GM19372 (cell line): ENCODE measurements around the gene HES2.
"Not testable (repeated sequence)": the region's sequence is repeated elsewhere in the genome, so short reads cannot be mapped to it uniquely, and the experiment has no call there.

Experiments
- ATAC-seq: cut with Tn5 transposase; IDR thresholded peaks from one replicate; pipeline ENCODE4 v1.9.1; 2021; ENCODE audit warnings: mild to moderate bottlenecking, low read depth, moderate library complexity; ENCODE audit not compliant: unreplicated experiment

The HES2 gene

GRCh38 chr1:6419397-6419803 lies 319 bp downstream of the HES2 start:
- ATAC-seq = no peak

- no peak for ATAC-seq
Measured at GRCh38 chr1:6418668-6419396, 887 bp downstream of the HES2 start.

- no peak for ATAC-seq
Measured at GRCh38 chr1:6417961-6418667, 1.6 kb downstream of the HES2 start.

- ATAC-seq = no peak
Measured at GRCh38 chr1:6416906-6417305, 2.8 kb downstream of the HES2 start.

GRCh38 chr1:6416295-6416656 lies 3.4 kb downstream of the HES2 start:
- no peak for ATAC-seq

- ATAC-seq = no peak
Measured at GRCh38 chr1:6414881-6415626, 4.7 kb downstream of the HES2 start.

GRCh38 chr1:6414443-6414844 lies 5.3 kb downstream of the HES2 start:
- ATAC-seq = peak; percentile 80

- no peak for ATAC-seq
Measured at GRCh38 chr1:6412896-6413295, 6.8 kb downstream of the HES2 start.

GRCh38 chr1:6410248-6410893 lies 9.3 kb downstream of the HES2 start:
- no peak for ATAC-seq

- ATAC-seq = no peak
Measured at GRCh38 chr1:6409733-6410132, 10.0 kb downstream of the HES2 start.

- ATAC-seq = no peak
Measured at GRCh38 chr1:6409053-6409452, 10.7 kb downstream of the HES2 start.

- no peak for ATAC-seq
Measured at GRCh38 chr1:6408023-6408422, 11.7 kb downstream of the HES2 start.

GRCh38 chr1:6401673-6402072 lies 18.0 kb downstream of the HES2 start:
- ATAC-seq = no peak

- ATAC-seq = no peak
Measured at GRCh38 chr1:6399294-6399693, 20.4 kb downstream of the HES2 start.

GRCh38 chr1:6397844-6398441 lies 21.8 kb downstream of the HES2 start:
- no peak for ATAC-seq

- ATAC-seq = no peak
Measured at GRCh38 chr1:6396998-6397397, 22.7 kb downstream of the HES2 start.

GRCh38 chr1:6395781-6396244 lies 23.9 kb downstream of the HES2 start:
- ATAC-seq = not testable (repeated sequence)

- not testable (repeated sequence) for ATAC-seq
Measured at GRCh38 chr1:6395130-6395529, 24.6 kb downstream of the HES2 start.

GRCh38 chr1:6393400-6394187 lies 26.1 kb downstream of the HES2 start, which contains the start of gene ACOT7:
TSS of gene ACOT7 (minus strand) at chr1:6393767. CDS start at chr1:6393399, 368 bp downstream.
- peak; percentile 77 for ATAC-seq
